K562 (cell line): ENCODE measurements around the gene KLK7. TPM values are rescaled to one million over a fixed set of nuclear protein-coding genes. Genes with fewer than 3 reads are reported as not detected.

Experiments
- ATAC-seq: fragments of 200-7000 bp; cut with Tn5 transposase; 3 replicates; pipeline ENCODE4 v1.9.1; 2020; ENCODE audit warnings: moderate library complexity
- BruUV-seq: library from RNA; stranded (reverse); fragments of 400-500 nt; replicated peaks from 2 replicates; lab custom pipeline; 2021; lab: Mats Ljungman, UMichigan
- CTCF ChIA-PET: fragments of 300-600 bp; formaldehyde crosslinking; extraction: SDS; loops from one replicate; lab custom pipeline; 2021; ENCODE audit warnings: low intra/inter-chr PET ratio; lab: Yijun Ruan, JAX
- POLR2A ChIA-PET: fragments of 300-600, 350-650 bp; sonication (Branson Sonifier 250); formaldehyde crosslinking; extraction: SDS; loops from one replicate; lab custom pipeline; 2021; ENCODE audit warnings: antibody characterized with exemption, inconsistent platforms; lab: Yijun Ruan, JAX
- DNase-seq, 4 experiments: peaks; one replicate each; pipeline versions ENCODE4 v3.0.0 to v3.0.0-alpha.2; 2011 to 2018; ENCODE audit warnings: low spot score in 3 of 4, mixed read lengths in 3 of 4; ENCODE audit errors: extremely low read depth in 1 of 4
- FAIRE-seq: peaks from 2 replicates; lab custom pipeline; 2011; peaks lifted over from hg19 to GRCh38; lab: Jason Lieb, UNC
- H2AFZ ChIP-seq: 2 replicates; pipeline ENCODE4 v1.6.0; 2011; ENCODE audit warnings: low read depth, low read length, control low read depth, inconsistent platforms
- H3K27ac ChIP-seq: fragments of 200-600 bp; 3 replicates; pipeline ENCODE4 v1.8.0; 2011; ENCODE audit warnings: low read depth, mild to moderate bottlenecking, control low read depth, inconsistent platforms, low read length, moderate library complexity, mixed read lengths; ENCODE audit errors: extremely low read depth
- H3K27me3 ChIP-seq, 2 experiments: fragments of 300-600 bp in 1 of 2; 2 replicates in 1 of 2; 3 replicates in 1 of 2; pipeline versions ENCODE4 v1.6.0 to v1.8.0; 2011; ENCODE audit warnings: inconsistent platforms in 2 of 2, low read length in 2 of 2, mild to moderate bottlenecking in 1 of 2, mixed read lengths in 1 of 2, moderate library complexity in 1 of 2; ENCODE audit not compliant: control insufficient read depth in 2 of 2, insufficient read depth in 2 of 2
- H3K36me3 ChIP-seq: fragments of 300-600 bp; 3 replicates; pipeline ENCODE4 v1.8.0; 2011; ENCODE audit warnings: mild to moderate bottlenecking, low read length, inconsistent platforms; ENCODE audit not compliant: control insufficient read depth, insufficient read depth
- H3K4me1 ChIP-seq, 2 experiments: fragments of 200-600 bp in 1 of 2; replicated peaks in 1 of 2; 2 replicates in 1 of 2; 3 replicates in 1 of 2; pipeline versions ENCODE4 v1.5.1 to v1.8.0; 2011; ENCODE audit warnings: inconsistent platforms in 2 of 2, low read length in 2 of 2, mild to moderate bottlenecking in 1 of 2, mixed read lengths in 1 of 2, moderate library complexity in 1 of 2; ENCODE audit not compliant: control insufficient read depth in 2 of 2, insufficient read depth in 2 of 2
- H3K4me2 ChIP-seq: 2 replicates; pipeline ENCODE4 v1.6.1; 2011; ENCODE audit warnings: low read length, control low read depth, inconsistent platforms, mixed read lengths; ENCODE audit not compliant: insufficient read depth
- H3K4me3 ChIP-seq: fragments of 200-600 bp; sonication (generic), shearing (Covaris generic); 2 replicates; pipeline ENCODE4 v1.5.1; 2016; ENCODE audit warnings: control low read depth, inconsistent platforms
- H3K79me2 ChIP-seq: fragments of 200-600 bp; 3 replicates; pipeline ENCODE4 v1.8.0; 2011; ENCODE audit warnings: low read length, inconsistent platforms; ENCODE audit not compliant: control insufficient read depth, insufficient read depth
- H3K9ac ChIP-seq, 2 experiments: 2 replicates each; pipeline versions ENCODE4 v1.6.0 to v1.6.1; 2011; ENCODE audit warnings: low read depth in 2 of 2, low read length in 2 of 2, control low read depth in 1 of 2, inconsistent platforms in 1 of 2, mild to moderate bottlenecking in 1 of 2, mixed read lengths in 1 of 2; ENCODE audit not compliant: insufficient read depth in 1 of 2
- H3K9me1 ChIP-seq: one replicate; pipeline ENCODE4 v1.6.0; 2011; ENCODE audit warnings: inconsistent platforms, mild to moderate bottlenecking, low read length, moderate library complexity; ENCODE audit not compliant: control insufficient read depth, insufficient read depth
- H3K9me3 ChIP-seq: replicated peaks from 2 replicates; pipeline ENCODE4 v1.5.1; 2011; ENCODE audit warnings: low read depth, low read length, inconsistent platforms; ENCODE audit not compliant: control insufficient read depth, insufficient read depth
- H4K20me1 ChIP-seq: replicated peaks from 2 replicates; pipeline ENCODE4 v1.6.1; 2011; ENCODE audit warnings: low read length, inconsistent platforms, mixed read lengths; ENCODE audit not compliant: control insufficient read depth, insufficient read depth
- ASH1L ChIP-seq: fragments of 450-650 bp; IDR thresholded peaks from 2 replicates; pipeline ENCODE4 v1.6.1; 2018; ENCODE audit warnings: borderline replicate concordance, mild to moderate bottlenecking, low read depth; ENCODE audit not compliant: partially characterized antibody
- CHD2 ChIP-seq: IDR thresholded peaks from 2 replicates; pipeline ENCODE4 v1.6.1; 2011; ENCODE audit warnings: low read depth, low read length
- ERF ChIP-seq: fragments of 450-650 bp; formaldehyde crosslinking; IDR thresholded peaks from 2 replicates; pipeline ENCODE4 v1.4.0; 2020; ENCODE audit warnings: mild to moderate bottlenecking, mixed read lengths
- ESRRA ChIP-seq: fragments of 450-650 bp; IDR thresholded peaks from 2 replicates; pipeline ENCODE4 v1.6.1; 2014; ENCODE audit warnings: low read depth, mild to moderate bottlenecking, moderate library complexity, borderline replicate concordance
- FOS ChIP-seq: IDR thresholded peaks from 3 replicates; pipeline ENCODE4 v1.6.1; 2011; ENCODE audit not compliant: insufficient read length; ENCODE audit errors: extremely low read depth
- HMG20B ChIP-seq: fragments of 250-450 bp; sonication (Bioruptor Pico); IDR thresholded peaks from 2 replicates; pipeline ENCODE4 v1.5.0; 2021; ENCODE audit warnings: mild to moderate bottlenecking
- KLF13 ChIP-seq: fragments of 450-650 bp; IDR thresholded peaks from 2 replicates; pipeline ENCODE4 v1.6.1; 2016; ENCODE audit warnings: missing genetic modification characterization, low read depth, mild to moderate bottlenecking, missing compliant biosample characterization, moderate library complexity, borderline replicate concordance
- MBD2 ChIP-seq: sonication (generic); IDR thresholded peaks from 2 replicates; pipeline ENCODE4 v1.6.1; 2016; ENCODE audit warnings: low read depth, borderline replicate concordance
- NFYB ChIP-seq: IDR thresholded peaks from 2 replicates; pipeline ENCODE4 v1.6.1; 2011; ENCODE audit warnings: mild to moderate bottlenecking, moderate library complexity; ENCODE audit not compliant: insufficient read length; ENCODE audit errors: extremely low read depth
- PBX2 ChIP-seq, 2 experiments: IDR thresholded peaks in 1 of 2; conservative IDR thresholded peaks in 1 of 2; 2 replicates each; pipeline ENCODE4 v1.6.1; 2016; ENCODE audit warnings: low read depth in 2 of 2, mild to moderate bottlenecking in 1 of 2, missing compliant biosample characterization in 1 of 2, missing genetic modification characterization in 1 of 2, moderate library complexity in 1 of 2
- PYGO2 ChIP-seq: fragments of 450-650 bp; IDR thresholded peaks from 2 replicates; pipeline ENCODE4 v1.6.1; 2016; ENCODE audit warnings: mild to moderate bottlenecking, missing genetic modification characterization, moderate library complexity, missing compliant biosample characterization
- RBM14 ChIP-seq: fragments of 200-400 bp; formaldehyde crosslinking; IDR thresholded peaks from 2 replicates; pipeline ENCODE4 v1.6.1; 2018; ENCODE audit warnings: low read depth, mild to moderate bottlenecking, low read length, moderate library complexity, borderline replicate concordance; ENCODE audit not compliant: insufficient read depth
- RBM25 ChIP-seq: fragments of 200-400 bp; formaldehyde crosslinking; IDR thresholded peaks from 2 replicates; pipeline ENCODE4 v1.6.1; 2018; ENCODE audit warnings: low read length, low read depth, moderate library complexity; ENCODE audit not compliant: severe bottlenecking
- SPI1 ChIP-seq: IDR thresholded peaks from 2 replicates; pipeline ENCODE4 v1.6.1; 2011; ENCODE audit warnings: low read depth, low read length, control low read depth, borderline replicate concordance
- WGBS: fragments of 100-300 bp; shearing (Covaris generic); methylation state at CpG from one replicate; pipeline ENCODE4 v1.1.6; 2016; ENCODE audit warnings: low coverage, mixed read lengths; ENCODE audit not compliant: insufficient coverage; ENCODE audit errors: missing lambda C conversion rate; 5-methylcytosine and 5-hydroxymethylcytosine counted together
- in situ Hi-C: fragments of 300-500 bp; cut with MboI; formaldehyde crosslinking; loops from 4 replicates; pipeline ENCODE4 v1.15.0; 2018; ENCODE audit warnings: inconsistent platforms, mixed read lengths
- intact Hi-C: fragments of 100-400 bp; cut with micrococcal nuclease; formaldehyde crosslinking; loops from 2 replicates; pipeline ENCODE4 v1.14.2; 2022
- polyA plus RNA-seq, 8 experiments: library from polyadenylated mRNA; depleted of rRNA in 4 of 8; stranded (reverse) in 5 of 8; unstranded in 3 of 8; fragments of >200 nt; fragmentation: Nextera tagmentation in 2 of 8; fragmentation: Illumina TruSeq in 1 of 8; extraction: Ambion mirVana in 2 of 8; extraction: Trizol in 1 of 8; gene quantifications; 2 replicates each; pipeline versions ENCODE4 v1.2.1 to v1.2.3, GENCODE V29; 2011 to 2014; ENCODE audit warnings: inconsistent platforms in 1 of 8, missing spikeins in 1 of 8
- total RNA-seq, 7 experiments: library from RNA; depleted of rRNA in 6 of 7; stranded (reverse); fragments of >200 nt in 6 of 7; fragmentation: Illumina TruSeq in 2 of 7; extraction: Trizol in 2 of 7; gene quantifications; 2 replicates each; pipeline versions ENCODE4 v1.2.1 to v1.2.3, GENCODE V29; 2011 to 2021; ENCODE audit warnings: low replicate concordance in 1 of 7

Gene KLK7
- total and polyA plus RNA-seq, 9 of the 15 experiments (the other 6 are each of a cell fraction or from before 2014, with no cell fraction given) = 0.03 TPM; not detected in 8

- POLR2A ChIA-PET = no interaction called here
- H3K9me3 ChIP-seq = no peaks in the 10 kb centered on the region
- WGBS = 5% methylated on average over 12 of the region's 13 CpGs
Observed at GRCh38 chr19:51030631-51031030, 46.9 kb upstream of the KLK7 start.

GRCh38 chr19:51029718-51030117 is 46.0 kb upstream of the KLK7 start:
- POLR2A ChIA-PET = no interaction called here
- intact Hi-C loops (no loop called here), in situ Hi-C loops (no loop called here)
- Histone ChIP-seq H3K4me3 (no peak overlapping the region), H2AFZ (no peak overlapping the region), H3K4me1 (peaks cover 0 to 14% of the 10 kb centered on the region in 2 experiments; a peak in 2 of 5 replicates), H3K9me1 (peaks cover 2% of the 10 kb centered on the region), H3K36me3 (no peaks in the 10 kb centered on the region), H3K27me3 (peaks cover 13 to 61% of the 10 kb centered on the region in 2 experiments; a peak in 4 of 5 replicates), H3K79me2 (no peaks in the 10 kb centered on the region), H3K9ac (no peak overlapping the region), H3K27ac (no peak overlapping the region), H3K9me3 (no peaks in the 10 kb centered on the region), H3K4me2 (no peak overlapping the region), H4K20me1 (no peaks in the 10 kb centered on the region)
- peak; percentile 19 for FAIRE-seq
- peak; percentile 80 for ATAC-seq
- CTCF ChIA-PET = interaction anchor here (0.6 kb wide), 1 partner anchor 360 kb away, joined by 5 read pairs; no protein-coding TSS in a partner anchor
- WGBS = 3% methylated on average over 2 of the region's 2 CpGs
- no TSS peak for BruUV-seq
- peak; percentile 18 to 68 (median 64) for DNase-seq
- no peak for TF ChIP-seq SPI1
- 0 out of 2 replicates have a peak, but pooled peaks have one; percentile 43 for TF ChIP-seq MBD2
- TF ChIP-seq PBX2 (CRISPR knock-in tag; IDR thresholded peaks at IDR 0.05; ENCODE audit: low read depth) = no peak
- TF ChIP-seq PBX2 (tag; conservative IDR thresholded peaks at IDR 0.05; ENCODE audit: low read depth) = 0 out of 2 replicates have a peak, but pooled peaks have one; percentile 14
- peak; percentile 62 for TF ChIP-seq FOS
- TF ChIP-seq ESRRA = peak; percentile 90
- TF ChIP-seq RBM25 = peak; percentile 48
- no peak for TF ChIP-seq KLF13
- peak; percentile 82 for TF ChIP-seq NFYB
- TF ChIP-seq RBM14 = no peak
- TF ChIP-seq ASH1L = peak; percentile 69

More at GRCh38 chr19:51030631-51031030, 46.9 kb upstream of the KLK7 start:
- DNase-seq = no peak
- no peak for FAIRE-seq
- Histone ChIP-seq H3K27ac (no peak overlapping the region), H3K79me2 (no peaks in the 10 kb centered on the region), H3K4me1 (peaks cover 0 to 14% of the 10 kb centered on the region in 2 experiments; a peak in 2 of 5 replicates), H2AFZ (no peak overlapping the region), H3K9me1 (peaks cover 2% of the 10 kb centered on the region), H4K20me1 (no peaks in the 10 kb centered on the region), H3K36me3 (no peaks in the 10 kb centered on the region), H3K27me3 (peaks cover 15 to 58% of the 10 kb centered on the region in 2 experiments), H3K4me2 (no peak overlapping the region), H3K4me3 (no peak overlapping the region), H3K9ac (no peak overlapping the region)
- no peak for ATAC-seq
- in situ Hi-C loops (no loop called here), intact Hi-C loops (no loop called here)
- no TSS peak for BruUV-seq
- TF ChIP-seq CHD2 (no peak), ERF (CRISPR knock-in tag) (no peak), PYGO2 (no peak), HMG20B (CRISPR knock-in tag) (no peak)
- CTCF ChIA-PET = no interaction called here
